GM12878 (cell line): ENCODE measurements around the gene FUT8. TPM values are rescaled to one million over a fixed set of nuclear protein-coding genes. Genes with fewer than 3 reads are reported as not detected.
"Not testable (repeated sequence)": the region's sequence is repeated elsewhere in the genome, so short reads cannot be mapped to it uniquely, and the experiment has no call there.

Experiments used
- ATAC-seq: fragments of 200-7000 bp; cut with Tn5 transposase; 3 replicates; pipeline ENCODE4 v1.9.1; 2020; ENCODE audit warnings: mild to moderate bottlenecking, moderate library complexity
- BruUV-seq: library from RNA; stranded (reverse); fragments of 400-500 nt; replicated peaks from 2 replicates; lab custom pipeline; 2021; lab: Mats Ljungman, UMichigan
- CTCF ChIA-PET: fragments of 300-600 bp; sonication (Branson Sonifier 250); formaldehyde crosslinking; extraction: SDS; loops from one replicate; lab custom pipeline; 2021; ENCODE audit warnings: inconsistent platforms; lab: Yijun Ruan, JAX
- POLR2A ChIA-PET: fragments of 350-600 bp; formaldehyde crosslinking; extraction: SDS; loops from one replicate; lab custom pipeline; 2021; ENCODE audit warnings: inconsistent platforms; lab: Charles Lee
- RAD21 ChIA-PET: fragments of 300-600 bp; sonication (Branson Sonifier 250); formaldehyde crosslinking; loops from one replicate; lab custom pipeline; 2023; ENCODE audit warnings: antibody characterized with exemption; ENCODE audit not compliant: unreplicated experiment; lab: Charles Lee
- SMC1A ChIA-PET: fragments of 300-600 bp; sonication (Branson Sonifier 250); formaldehyde crosslinking; loops from one replicate; lab custom pipeline; 2023; ENCODE audit not compliant: unreplicated experiment, uncharacterized antibody; lab: Charles Lee
- DNase-seq: peaks from one replicate; pipeline ENCODE4 v3.0.0-alpha.2; 2011; ENCODE audit warnings: low read depth, low spot score
- FAIRE-seq: peaks from 3 replicates; lab custom pipeline; 2011; peaks lifted over from hg19 to GRCh38; lab: Jason Lieb, UNC
- H2AFZ ChIP-seq: 2 replicates; pipeline ENCODE4 v1.6.0; 2011; ENCODE audit warnings: low read depth, low read length, control low read depth; ENCODE audit not compliant: control insufficient read depth
- H3K27ac ChIP-seq: 2 replicates; pipeline ENCODE4 v1.5.1; 2011; ENCODE audit warnings: control low read depth; ENCODE audit not compliant: control insufficient read depth, insufficient read depth
- H3K27me3 ChIP-seq, 2 experiments: replicated peaks in 1 of 2; 2 replicates each; pipeline versions ENCODE4 v1.6.0 to v1.6.1; 2011; ENCODE audit warnings: low read length in 1 of 2; ENCODE audit not compliant: control insufficient read depth in 2 of 2, insufficient read depth in 2 of 2
- H3K36me3 ChIP-seq, 2 experiments: 2 replicates each; pipeline ENCODE4 v1.5.1; 2011; ENCODE audit warnings: low read length in 1 of 2; ENCODE audit not compliant: control insufficient read depth in 2 of 2, insufficient read depth in 2 of 2
- H3K4me1 ChIP-seq: 2 replicates; pipeline ENCODE4 v1.6.1; 2011; ENCODE audit warnings: mild to moderate bottlenecking, low read length, moderate library complexity, mixed read lengths; ENCODE audit not compliant: control insufficient read depth, insufficient read depth
- H3K4me2 ChIP-seq: 2 replicates; pipeline ENCODE4 v1.6.0; 2011; ENCODE audit warnings: control low read depth; ENCODE audit not compliant: control insufficient read depth, insufficient read depth
- H3K4me3 ChIP-seq: fragments of 200-600 bp; sonication (generic); 2 replicates; pipeline ENCODE4 v1.5.1; 2016
- H3K79me2 ChIP-seq: 2 replicates; pipeline ENCODE4 v1.6.0; 2011; ENCODE audit warnings: low read length; ENCODE audit not compliant: control insufficient read depth, insufficient read depth
- H3K9ac ChIP-seq: 2 replicates; pipeline ENCODE4 v1.8.0; 2011; ENCODE audit warnings: low read length, control low read depth, mixed read lengths; ENCODE audit not compliant: control insufficient read depth, insufficient read depth
- H3K9me3 ChIP-seq: replicated peaks from 3 replicates; pipeline ENCODE4 v1.5.1; 2011; ENCODE audit warnings: mild to moderate bottlenecking, low read length; ENCODE audit not compliant: control insufficient read depth, insufficient read depth
- H4K20me1 ChIP-seq: 2 replicates; pipeline ENCODE4 v1.6.0; 2011; ENCODE audit not compliant: control insufficient read depth, insufficient read depth
- BACH1 ChIP-seq: fragments of 450-650 bp; IDR thresholded peaks from 2 replicates; pipeline ENCODE4 v1.6.1; 2017; ENCODE audit warnings: mild to moderate bottlenecking, borderline replicate concordance
- CEBPB ChIP-seq, 2 experiments: fragments of 150-350 bp in 1 of 2; IDR thresholded peaks; 2 replicates each; pipeline ENCODE4 v1.6.1; 2012 to 2014; ENCODE audit warnings: low read depth in 2 of 2, low read length in 2 of 2, borderline replicate concordance in 1 of 2, inconsistent platforms in 1 of 2
- FOXM1 ChIP-seq: IDR thresholded peaks from 2 replicates; pipeline ENCODE4 v1.6.1; 2012; ENCODE audit warnings: low read depth, mild to moderate bottlenecking, inconsistent platforms, low read length, moderate library complexity
- HDAC2 ChIP-seq: fragments of 200-600 bp; sonication (generic); IDR thresholded peaks from 2 replicates; pipeline ENCODE4 v1.6.1; 2017
- HDGF ChIP-seq: fragments of 450-650 bp; IDR thresholded peaks from 2 replicates; pipeline ENCODE4 v1.6.1; 2016; ENCODE audit warnings: antibody characterized with exemption
- MEF2A ChIP-seq: IDR thresholded peaks from 2 replicates; pipeline ENCODE4 v1.6.1; 2011; ENCODE audit warnings: low read depth, mild to moderate bottlenecking, low read length, moderate library complexity; ENCODE audit not compliant: insufficient read depth
- MYB ChIP-seq: fragments of 150-350 bp; IDR thresholded peaks from 2 replicates; pipeline ENCODE4 v1.6.1; 2014; ENCODE audit warnings: mild to moderate bottlenecking, low read depth, low read length, borderline replicate concordance
- POLR2A ChIP-seq: IDR thresholded peaks from 2 replicates; pipeline ENCODE4 v1.6.1; 2011; ENCODE audit warnings: low read depth, mild to moderate bottlenecking, low read length
- POLR2AphosphoS2 ChIP-seq: IDR thresholded peaks from 2 replicates; pipeline ENCODE4 v1.6.1; 2011; ENCODE audit warnings: low read depth, mild to moderate bottlenecking, low read length, improper control_type of control experiment, moderate library complexity
- POLR2AphosphoS5 ChIP-seq: IDR thresholded peaks from 2 replicates; pipeline ENCODE4 v1.6.1; 2011; ENCODE audit warnings: mild to moderate bottlenecking, low read length, inconsistent platforms
- RELA ChIP-seq: fragments of 450-650 bp; IDR thresholded peaks from 2 replicates; pipeline ENCODE4 v1.8.0; 2014; ENCODE audit warnings: borderline replicate concordance; ENCODE audit not compliant: partially characterized antibody
- SRF ChIP-seq, 2 experiments: IDR thresholded peaks; 2 replicates each; pipeline ENCODE4 v1.6.1; 2011; ENCODE audit warnings: low read depth in 2 of 2, low read length in 2 of 2, mild to moderate bottlenecking in 1 of 2, moderate library complexity in 1 of 2
- SUZ12 ChIP-seq: fragments of 200-600 bp; sonication (generic); IDR thresholded peaks from one replicate; pipeline ENCODE4 v1.6.1; 2018; ENCODE audit warnings: antibody characterized with exemption, mild to moderate bottlenecking; ENCODE audit not compliant: unreplicated experiment
- WGBS: methylation state at CpG from one replicate; pipeline ENCODE4 v1.1.6; 2016; ENCODE audit warnings: low lambda C conversion rate; ENCODE audit not compliant: insufficient replicate concordance, insufficient coverage; ENCODE audit errors: missing lambda C conversion rate; 5-methylcytosine and 5-hydroxymethylcytosine counted together
- in situ Hi-C: fragments of 300-500 bp; cut with MboI; formaldehyde crosslinking; loops from 9 replicates; pipeline ENCODE4 v1.14.3; 2018; ENCODE audit warnings: mixed read lengths
- intact Hi-C: fragments of 100-400 bp; cut with micrococcal nuclease; formaldehyde crosslinking; loops from one replicate; pipeline ENCODE4 v1.14.2; 2022; ENCODE audit not compliant: unreplicated experiment
- polyA plus RNA-seq, 11 experiments: library from polyadenylated mRNA; depleted of rRNA in 4 of 11; unstranded in 6 of 11; stranded (reverse) in 5 of 11; fragments of >200 nt; fragmentation: Nextera tagmentation in 4 of 11; fragmentation: Illumina TruSeq in 1 of 11; extraction: Ambion mirVana in 4 of 11; extraction: Trizol in 1 of 11; gene quantifications; 1 replicate in 1 of 11; 2 replicates in 10 of 11; pipeline versions ENCODE4 v1.2.1 to v1.2.3, GENCODE V29; 2011 to 2016; ENCODE audit warnings: inconsistent platforms in 2 of 11, missing spikeins in 2 of 11, low read depth in 1 of 11
- total RNA-seq, 4 experiments: library from RNA; depleted of rRNA in 3 of 4; stranded (reverse); fragments of >200 nt in 3 of 4; fragmentation: Illumina TruSeq in 1 of 4; extraction: Trizol in 1 of 4; gene quantifications; 2 replicates each; pipeline versions ENCODE4 v1.2.1 to v1.2.3, GENCODE V29; 2013 to 2021
- TF ChIP-seq, protein P1 (sequence below): fragments of 150-350 bp; IDR thresholded peaks from 2 replicates; pipeline ENCODE4 v1.6.1; 2014; ENCODE audit warnings: mild to moderate bottlenecking, low read depth, low read length
- TF ChIP-seq, protein P2 (sequence below): IDR thresholded peaks from 2 replicates; pipeline ENCODE4 v1.6.1; 2011; ENCODE audit warnings: borderline replicate concordance, low read depth, mild to moderate bottlenecking, moderate library complexity, mixed read lengths, low read length; ENCODE audit not compliant: insufficient read depth; ENCODE audit errors: extremely low read length

The FUT8 gene
- total and polyA plus RNA-seq, 10 of the 15 experiments (the other 5 are each of a cell fraction or from before 2014, with no cell fraction given): 21.3 to 106 (median 66.3) TPM

DNA sequence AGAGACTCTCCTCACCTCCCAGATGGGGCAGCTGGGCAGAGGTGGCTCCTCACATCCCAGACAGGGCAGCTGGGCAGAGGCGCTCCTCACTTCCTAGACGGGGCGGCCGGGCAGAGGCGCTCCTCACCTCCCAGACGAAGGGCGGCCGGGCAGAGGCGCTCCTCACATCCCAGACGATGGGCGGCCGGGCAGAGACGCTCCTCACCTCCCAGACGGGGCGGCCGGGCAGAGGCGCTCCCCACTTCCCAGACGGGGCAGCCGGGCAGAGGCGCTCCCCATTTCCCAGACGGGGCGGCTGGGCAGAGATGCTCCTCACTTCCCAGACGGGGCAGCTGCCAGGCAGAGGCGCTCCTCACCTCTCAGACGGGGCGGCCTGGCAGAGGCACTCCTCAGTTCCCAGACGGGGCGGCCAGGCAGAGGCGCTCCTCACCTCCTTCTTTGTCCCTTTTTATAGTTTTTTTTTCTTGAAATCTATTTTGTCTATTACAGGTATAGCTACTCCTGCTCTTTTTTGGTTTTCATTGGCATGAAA lies 304.9 kb downstream of the FUT8 start:
- H3K4me3 ChIP-seq, POLR2A ChIA-PET, H3K9ac ChIP-seq, H3K27me3 ChIP-seq, H2AFZ ChIP-seq, intact Hi-C loops, H3K27ac ChIP-seq, H3K4me1 ChIP-seq, ATAC-seq, H3K79me2 ChIP-seq, SMC1A ChIA-PET, CTCF ChIA-PET, RAD21 ChIA-PET, in situ Hi-C loops, FAIRE-seq, H3K36me3 ChIP-seq, DNase-seq, H4K20me1 ChIP-seq, BruUV-seq, H3K4me2 ChIP-seq: not testable (repeated sequence)
- 99% methylated on average over 24 of the region's 29 CpGs for WGBS
- peaks cover 10% of the 10 kb centered on the region; the same call in 2 of the 3 replicates for H3K9me3 ChIP-seq

DNA sequence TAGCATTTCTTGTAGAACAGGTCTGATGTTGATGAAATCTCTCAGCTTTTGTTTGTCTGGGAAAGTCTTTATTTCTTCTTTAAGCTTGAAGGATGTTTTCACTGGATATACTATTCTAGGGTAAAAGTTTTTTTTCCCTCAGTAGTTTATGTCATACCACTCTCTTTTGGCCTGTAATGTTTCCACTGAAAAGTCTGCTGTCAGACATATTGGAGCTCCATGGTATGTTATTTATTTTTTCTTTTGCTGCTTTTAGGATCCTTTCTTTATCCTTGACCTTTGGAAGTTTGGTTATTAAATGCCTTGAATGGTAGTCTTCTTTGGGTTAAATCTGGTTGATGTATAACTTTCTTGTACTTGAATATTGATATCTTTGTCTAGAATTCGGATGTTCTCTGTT lies 306.1 kb downstream of the FUT8 start:
- ATAC-seq: no peak
- CTCF ChIA-PET: no interaction called here
- RAD21 ChIA-PET: no interaction called here
- TF ChIP-seq SUZ12: no peak
- no peak for TF ChIP-seq CEBPB (IDR thresholded peaks at IDR 0.05; ENCODE audit: borderline replicate concordance in 1 of 2, low read depth in 2 of 2, low read length in 2 of 2)
- TF ChIP-seq FOXM1: no peak
- no peak for TF ChIP-seq HDGF
- no peak for TF ChIP-seq BACH1
- no peak for TF ChIP-seq POLR2A
- no peak for TF ChIP-seq SRF (IDR thresholded peaks at IDR 0.05; ENCODE audit: low read depth in 2 of 2, low read length in 2 of 2)
- no peak for TF ChIP-seq RELA
- TF ChIP-seq, protein P1, sequence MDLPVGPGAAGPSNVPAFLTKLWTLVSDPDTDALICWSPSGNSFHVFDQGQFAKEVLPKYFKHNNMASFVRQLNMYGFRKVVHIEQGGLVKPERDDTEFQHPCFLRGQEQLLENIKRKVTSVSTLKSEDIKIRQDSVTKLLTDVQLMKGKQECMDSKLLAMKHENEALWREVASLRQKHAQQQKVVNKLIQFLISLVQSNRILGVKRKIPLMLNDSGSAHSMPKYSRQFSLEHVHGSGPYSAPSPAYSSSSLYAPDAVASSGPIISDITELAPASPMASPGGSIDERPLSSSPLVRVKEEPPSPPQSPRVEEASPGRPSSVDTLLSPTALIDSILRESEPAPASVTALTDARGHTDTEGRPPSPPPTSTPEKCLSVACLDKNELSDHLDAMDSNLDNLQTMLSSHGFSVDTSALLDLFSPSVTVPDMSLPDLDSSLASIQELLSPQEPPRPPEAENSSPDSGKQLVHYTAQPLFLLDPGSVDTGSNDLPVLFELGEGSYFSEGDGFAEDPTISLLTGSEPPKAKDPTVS: no peak
- TF ChIP-seq, protein P2, sequence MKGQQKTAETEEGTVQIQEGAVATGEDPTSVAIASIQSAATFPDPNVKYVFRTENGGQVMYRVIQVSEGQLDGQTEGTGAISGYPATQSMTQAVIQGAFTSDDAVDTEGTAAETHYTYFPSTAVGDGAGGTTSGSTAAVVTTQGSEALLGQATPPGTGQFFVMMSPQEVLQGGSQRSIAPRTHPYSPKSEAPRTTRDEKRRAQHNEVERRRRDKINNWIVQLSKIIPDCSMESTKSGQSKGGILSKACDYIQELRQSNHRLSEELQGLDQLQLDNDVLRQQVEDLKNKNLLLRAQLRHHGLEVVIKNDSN: no peak
- no peak for TF ChIP-seq MEF2A
- TF ChIP-seq MYB: no peak
- no peak for TF ChIP-seq HDAC2
- no peak for TF ChIP-seq POLR2AphosphoS2
- TF ChIP-seq POLR2AphosphoS5: no peak

More for the DNA sequence above, 306.1 kb downstream of the FUT8 start:
- in situ Hi-C loops (no loop called here), intact Hi-C loops (no loop called here)
- ChIA-PET SMC1A (interaction anchor here (0.7 to 1.6 kb wide), 4 partner anchors 10 to 303 kb away, joined by 3 to 5 read pairs (median 3); no protein-coding TSS in a partner anchor), POLR2A (no interaction called here)
- WGBS: 81% methylated on average over 1 of the region's 1 CpG
- H3K9ac ChIP-seq: no peak overlapping the region
- H3K9me3 ChIP-seq: peaks cover 9% of the 10 kb centered on the region; the same call in 2 of the 3 replicates
- H3K4me3 ChIP-seq: no peak overlapping the region
- no peak overlapping the region for H3K27ac ChIP-seq
- no TSS peak for BruUV-seq
- H3K27me3 ChIP-seq: no peaks in the 10 kb centered on the region
- FAIRE-seq (no peak), DNase-seq (no peak)
- peaks cover 12% of the 10 kb centered on the region for H3K4me1 ChIP-seq
- H2AFZ ChIP-seq: no peak overlapping the region
- peaks cover 2% of the 10 kb centered on the region in 2 experiments for H3K36me3 ChIP-seq
- no peak overlapping the region for H3K4me2 ChIP-seq
- no peaks in the 10 kb centered on the region for H4K20me1 ChIP-seq
- peaks cover 1% of the 10 kb centered on the region; the same call in 1 of the 2 replicates for H3K79me2 ChIP-seq
